Gastroesophageal sphincter (tissue), 2 donors: ENCODE data around the gene YWHAB.

Experiments used
- EP300 ChIP-seq: sonication (generic); formaldehyde crosslinking; IDR thresholded peaks from one replicate; pipeline ENCODE4 v1.6.1; 2017; ENCODE audit warnings: antibody characterized with exemption, mild to moderate bottlenecking
- POLR2A ChIP-seq, 2 donors: fragments of 450-650 bp; IDR thresholded peaks; one replicate each; pipeline ENCODE4 v1.6.1; 2017; ENCODE audit warnings: antibody characterized with exemption in 2 of 2, mild to moderate bottlenecking in 2 of 2, moderate library complexity in 1 of 2

- TF ChIP-seq POLR2A (IDR thresholded peaks at IDR 0.05) (no peak), EP300 (no peak)
Measured at GRCh38 chr20:44921447-44921846, 35.9 kb downstream of the YWHAB start.
